Astrocyte (in vitro differentiated cells and primary cell): ENCODE data around the gene RDH16.
"Not testable (repeated sequence)": the region's sequence is repeated elsewhere in the genome, so short reads cannot be mapped to it uniquely, and the experiment has no call there.

ENCODE experiments used
- CTCF ChIP-seq: IDR thresholded peaks from 2 replicates; pipeline ENCODE4 v1.5.1; 2011; ENCODE audit warnings: low read depth, mild to moderate bottlenecking, inconsistent platforms, low read length, moderate library complexity; ENCODE audit not compliant: insufficient read depth
- EZH2 ChIP-seq: IDR thresholded peaks from 2 replicates; pipeline ENCODE4 v1.6.1; 2012; ENCODE audit warnings: mild to moderate bottlenecking, low read length, inconsistent platforms; ENCODE audit not compliant: insufficient read depth

- not testable (repeated sequence) for TF ChIP-seq CTCF, EZH2
Measured at GRCh38 chr12:56940942-56941298, 16.5 kb downstream of the RDH16 start.
